Heart left ventricle (tissue), 13 donors: Measurements from ENCODE around the gene TXN2.

Experiments
- POLR2A ChIP-seq, 2 donors: fragments of 450-650 bp; IDR thresholded peaks; one replicate each; pipeline ENCODE4 v1.6.1; 2017; ENCODE audit warnings: antibody characterized with exemption in 2 of 2, mild to moderate bottlenecking in 2 of 2, moderate library complexity in 2 of 2
- TF ChIP-seq, protein P1 (sequence below), 12 donors: fragments of 200-600 bp; sonication (generic) in 4 of 12; IDR thresholded peaks; one replicate each; pipeline versions ENCODE4 v1.5.0 to v1.8.0; 2018 to 2022; ENCODE audit warnings: antibody characterized with exemption in 12 of 12, mild to moderate bottlenecking in 5 of 12
- donor health status: ischemic (EF 13 %, LVEDD 7.1; RV severe dilation, severe dysfunction).
- donor health status: DM: no; HTN: yes; CAD: no.
- donor health status: DM: no; HTN: no; CAD: no.
- donor health status: ischemic (EF 25% LVEDD 6.9; RV normal size, moderate dysfunction).
- donor health status: ischemic (EF 25% LVEDD 5.7; RV mildly dilated, moderate dysfunction).
- donor health status: ischemic (EF 35%, LVEDD 5.7; RV mildly dilated, moderate dysfunction).
- donor health status: nonischemic (EF 11% LVEDD 7.7; RV severe dilation, severe dysfunction).
- donor health status: DM: yes; HTN: yes; CAD: no.
- donor health status: PGD.
- donor health status: ischemic (EF 29% LVEDD 5.4; RV normal size, mild dysfunction).
- donor health status: nonischemic (EF 23%, LVEDD 6.1; RV moderate dilation, normal function).

DNA sequence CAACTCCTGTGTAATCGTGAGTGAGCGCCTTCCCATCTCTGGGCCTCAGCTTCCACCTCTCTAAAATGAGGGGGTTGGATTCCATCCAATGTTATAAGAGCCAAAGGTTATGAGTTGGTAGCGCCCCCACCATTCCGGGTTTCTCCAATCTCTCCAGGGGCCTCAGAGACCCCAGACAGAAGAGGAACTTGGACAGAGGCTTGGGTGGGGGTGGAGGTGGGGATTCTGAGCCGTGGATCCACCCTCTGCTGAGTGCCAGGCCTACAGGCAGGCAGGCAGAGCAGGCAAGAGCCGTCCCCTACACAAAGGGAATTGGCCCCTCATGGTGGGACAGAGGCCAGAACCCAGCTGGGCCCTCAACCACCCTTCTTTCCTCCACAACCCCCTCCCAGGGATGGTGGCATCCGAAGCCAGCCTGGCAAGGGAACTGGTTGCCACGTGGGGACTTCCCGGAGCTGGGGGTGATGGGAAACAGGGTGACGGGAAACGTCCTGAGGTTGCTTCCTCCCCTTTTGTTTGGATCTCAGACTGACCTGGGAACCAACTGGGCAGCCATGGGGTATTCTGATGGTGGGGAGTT is 31.8 kb downstream of the TXN2 start:
- TF ChIP-seq, protein P1, sequence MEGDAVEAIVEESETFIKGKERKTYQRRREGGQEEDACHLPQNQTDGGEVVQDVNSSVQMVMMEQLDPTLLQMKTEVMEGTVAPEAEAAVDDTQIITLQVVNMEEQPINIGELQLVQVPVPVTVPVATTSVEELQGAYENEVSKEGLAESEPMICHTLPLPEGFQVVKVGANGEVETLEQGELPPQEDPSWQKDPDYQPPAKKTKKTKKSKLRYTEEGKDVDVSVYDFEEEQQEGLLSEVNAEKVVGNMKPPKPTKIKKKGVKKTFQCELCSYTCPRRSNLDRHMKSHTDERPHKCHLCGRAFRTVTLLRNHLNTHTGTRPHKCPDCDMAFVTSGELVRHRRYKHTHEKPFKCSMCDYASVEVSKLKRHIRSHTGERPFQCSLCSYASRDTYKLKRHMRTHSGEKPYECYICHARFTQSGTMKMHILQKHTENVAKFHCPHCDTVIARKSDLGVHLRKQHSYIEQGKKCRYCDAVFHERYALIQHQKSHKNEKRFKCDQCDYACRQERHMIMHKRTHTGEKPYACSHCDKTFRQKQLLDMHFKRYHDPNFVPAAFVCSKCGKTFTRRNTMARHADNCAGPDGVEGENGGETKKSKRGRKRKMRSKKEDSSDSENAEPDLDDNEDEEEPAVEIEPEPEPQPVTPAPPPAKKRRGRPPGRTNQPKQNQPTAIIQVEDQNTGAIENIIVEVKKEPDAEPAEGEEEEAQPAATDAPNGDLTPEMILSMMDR (IDR thresholded peaks at IDR 0.05), result no peak
- TF ChIP-seq POLR2A (IDR thresholded peaks at IDR 0.05), result no peak
